Measurements from ENCODE around the gene CTXN1.

Gene CTXN1

DNA sequence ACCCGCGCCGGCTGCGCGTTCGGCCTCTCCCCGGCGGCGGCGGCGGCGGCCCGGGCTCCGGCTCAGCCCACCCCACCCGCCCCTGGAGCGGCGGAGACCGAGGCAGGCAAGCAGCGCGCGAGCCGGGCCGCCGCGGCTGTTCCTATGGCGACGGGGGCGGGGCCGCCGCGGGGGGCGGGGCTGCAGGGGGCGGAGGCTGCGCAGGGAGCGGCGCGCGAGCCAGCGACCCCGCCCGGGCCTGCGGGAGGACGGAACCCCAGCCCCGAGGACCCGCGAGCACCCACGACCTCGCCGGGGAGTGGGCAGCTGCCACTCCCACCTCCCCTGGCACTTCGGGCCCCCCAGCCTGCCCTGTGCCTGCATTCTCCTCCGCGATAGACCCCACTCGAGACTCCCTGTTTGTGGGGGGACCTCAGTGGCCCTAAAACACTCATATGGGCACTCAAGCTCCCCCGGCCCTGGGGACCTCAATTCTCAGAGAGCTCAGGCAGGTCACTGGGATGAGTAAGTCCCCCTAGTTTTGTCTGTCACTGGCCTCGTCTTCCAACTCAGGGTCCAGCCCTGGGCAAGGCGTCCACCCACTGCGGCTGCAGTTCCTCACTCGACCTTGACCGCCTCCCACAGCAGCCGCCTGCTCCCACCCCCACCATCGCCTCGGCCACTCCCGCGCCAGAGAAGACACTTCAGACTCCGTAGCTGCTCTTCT lies at the start of gene CTXN1:
Gene CTXN1 (minus strand): TSS at position 115 of the 706 bp plus-strand sequence. CDS start 597 bp downstream, outside the sequence.
- no peak for DNase-seq (ENCODE audit: extremely low read depth, low read depth)
- peak within 1 kb of the TSS; percentile 44 for H3K4me3 ChIP-seq (replicated peaks; ENCODE audit: low read depth, low read length)
- TF ChIP-seq, protein P1, sequence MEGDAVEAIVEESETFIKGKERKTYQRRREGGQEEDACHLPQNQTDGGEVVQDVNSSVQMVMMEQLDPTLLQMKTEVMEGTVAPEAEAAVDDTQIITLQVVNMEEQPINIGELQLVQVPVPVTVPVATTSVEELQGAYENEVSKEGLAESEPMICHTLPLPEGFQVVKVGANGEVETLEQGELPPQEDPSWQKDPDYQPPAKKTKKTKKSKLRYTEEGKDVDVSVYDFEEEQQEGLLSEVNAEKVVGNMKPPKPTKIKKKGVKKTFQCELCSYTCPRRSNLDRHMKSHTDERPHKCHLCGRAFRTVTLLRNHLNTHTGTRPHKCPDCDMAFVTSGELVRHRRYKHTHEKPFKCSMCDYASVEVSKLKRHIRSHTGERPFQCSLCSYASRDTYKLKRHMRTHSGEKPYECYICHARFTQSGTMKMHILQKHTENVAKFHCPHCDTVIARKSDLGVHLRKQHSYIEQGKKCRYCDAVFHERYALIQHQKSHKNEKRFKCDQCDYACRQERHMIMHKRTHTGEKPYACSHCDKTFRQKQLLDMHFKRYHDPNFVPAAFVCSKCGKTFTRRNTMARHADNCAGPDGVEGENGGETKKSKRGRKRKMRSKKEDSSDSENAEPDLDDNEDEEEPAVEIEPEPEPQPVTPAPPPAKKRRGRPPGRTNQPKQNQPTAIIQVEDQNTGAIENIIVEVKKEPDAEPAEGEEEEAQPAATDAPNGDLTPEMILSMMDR (IDR thresholded peaks at IDR 0.05; ENCODE audit: low read depth, low read length, missing control alignments), result no peak

DNA sequence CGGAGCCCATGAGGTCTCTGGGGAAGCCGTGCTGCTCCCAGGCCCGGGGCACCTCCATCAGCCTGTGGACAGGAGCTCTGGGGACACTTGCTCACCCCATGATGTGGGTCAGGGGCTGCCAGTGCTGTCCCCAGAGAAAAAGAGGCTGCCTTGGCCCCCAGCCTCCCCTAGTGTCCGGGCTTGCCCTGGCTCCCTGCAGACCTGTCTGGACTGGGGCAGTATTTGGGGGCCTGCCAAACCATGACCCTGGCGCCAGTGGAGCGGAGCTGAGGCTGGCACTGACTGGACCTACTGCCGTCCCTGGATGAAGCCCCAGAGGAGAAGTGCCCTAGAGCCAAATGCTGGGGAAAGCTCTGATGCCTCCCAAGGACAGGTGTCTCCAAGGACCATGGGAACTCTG lies 49.1 kb upstream of the CTXN1 start:
- TF ChIP-seq, protein P1 (IDR thresholded peaks at IDR 0.05; ENCODE audit: low read depth, low read length, missing control alignments), result no peak

DNA sequence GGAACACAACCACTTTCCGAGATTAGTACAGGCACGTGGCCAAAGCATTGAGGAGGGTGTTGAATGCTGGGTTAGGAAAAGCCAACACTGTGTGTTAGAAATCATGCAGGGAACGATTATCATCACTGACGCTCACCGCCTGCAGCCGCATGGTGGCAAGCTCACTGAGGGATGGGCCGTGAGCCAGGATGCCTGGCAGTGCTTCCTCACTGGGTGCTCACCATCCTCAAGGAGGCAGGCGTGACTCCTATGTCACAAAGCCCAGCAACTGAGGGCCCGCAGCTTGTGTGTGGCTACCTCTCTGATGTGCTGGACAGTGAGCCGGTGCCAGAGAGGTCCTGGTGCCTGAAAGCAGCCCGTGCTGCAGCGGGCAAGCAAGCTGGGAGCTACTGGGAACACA lies 47.9 kb upstream of the CTXN1 start:
- TF ChIP-seq, protein P1 (IDR thresholded peaks at IDR 0.05; ENCODE audit: low read depth, low read length, missing control alignments), result no peak
- no peak overlapping the region for H3K4me3 ChIP-seq (replicated peaks; ENCODE audit: low read depth, low read length)

More for the DNA sequence above, 49.1 kb upstream of the CTXN1 start:
- no peak overlapping the region for H3K4me3 ChIP-seq (replicated peaks; ENCODE audit: low read depth, low read length)
- DNase-seq (ENCODE audit: extremely low read depth, low read depth), result no peak

DNA sequence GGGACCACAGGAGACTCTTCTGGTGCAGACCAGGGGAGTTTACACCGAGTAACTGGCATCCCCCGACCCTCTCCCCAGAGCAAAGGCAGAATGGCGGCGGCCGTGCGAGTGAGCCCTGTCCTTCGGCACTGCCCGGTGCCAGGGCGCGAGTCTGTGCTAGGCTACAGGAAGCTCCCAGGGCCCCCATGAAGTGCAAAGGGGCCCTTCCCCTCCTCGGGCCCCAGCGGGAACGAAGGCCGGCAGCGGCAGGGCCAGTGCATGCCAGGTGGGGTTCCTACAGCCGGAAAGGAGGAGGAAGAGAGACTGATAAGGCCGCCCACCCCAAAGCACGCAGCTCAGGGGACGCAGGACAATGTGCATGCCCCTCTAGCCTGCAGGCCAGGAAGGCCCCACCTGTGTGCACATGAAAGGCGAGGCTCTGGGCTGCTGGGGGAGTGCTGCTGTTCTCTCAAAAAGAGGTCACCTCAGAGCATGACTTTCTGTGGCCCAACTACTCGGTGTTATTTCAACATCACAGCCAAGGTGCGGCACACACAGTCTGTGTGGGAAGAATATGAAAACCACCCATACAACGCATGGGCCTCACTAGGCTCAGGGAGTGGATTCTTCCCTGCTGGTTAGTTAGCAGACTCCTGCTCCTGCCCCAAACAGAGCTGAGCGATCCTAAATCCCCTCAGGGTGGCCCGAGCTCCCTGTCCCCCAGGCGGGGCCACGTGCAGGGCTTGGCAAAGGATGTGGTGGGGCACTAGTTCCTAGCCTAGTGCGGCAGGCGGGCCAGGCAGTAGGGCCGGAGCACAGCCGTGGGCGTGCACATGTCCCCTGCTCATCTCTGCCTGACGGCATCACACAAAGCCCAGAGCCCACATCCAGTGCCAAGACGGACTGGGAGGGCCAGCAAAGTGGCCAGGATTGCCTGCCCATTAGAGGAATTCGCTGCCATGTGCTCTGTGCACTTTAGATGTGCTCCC lies 45.9 kb upstream of the CTXN1 start:
- DNase-seq (ENCODE audit: extremely low read depth, low read depth), result no peak
- H3K4me3 ChIP-seq (replicated peaks; ENCODE audit: low read depth, low read length), result no peak overlapping the region
- TF ChIP-seq, protein P1 (IDR thresholded peaks at IDR 0.05; ENCODE audit: low read depth, low read length, missing control alignments), result no peak

More for the DNA sequence above, 47.9 kb upstream of the CTXN1 start:
- DNase-seq (ENCODE audit: extremely low read depth, low read depth), result no peak

DNA sequence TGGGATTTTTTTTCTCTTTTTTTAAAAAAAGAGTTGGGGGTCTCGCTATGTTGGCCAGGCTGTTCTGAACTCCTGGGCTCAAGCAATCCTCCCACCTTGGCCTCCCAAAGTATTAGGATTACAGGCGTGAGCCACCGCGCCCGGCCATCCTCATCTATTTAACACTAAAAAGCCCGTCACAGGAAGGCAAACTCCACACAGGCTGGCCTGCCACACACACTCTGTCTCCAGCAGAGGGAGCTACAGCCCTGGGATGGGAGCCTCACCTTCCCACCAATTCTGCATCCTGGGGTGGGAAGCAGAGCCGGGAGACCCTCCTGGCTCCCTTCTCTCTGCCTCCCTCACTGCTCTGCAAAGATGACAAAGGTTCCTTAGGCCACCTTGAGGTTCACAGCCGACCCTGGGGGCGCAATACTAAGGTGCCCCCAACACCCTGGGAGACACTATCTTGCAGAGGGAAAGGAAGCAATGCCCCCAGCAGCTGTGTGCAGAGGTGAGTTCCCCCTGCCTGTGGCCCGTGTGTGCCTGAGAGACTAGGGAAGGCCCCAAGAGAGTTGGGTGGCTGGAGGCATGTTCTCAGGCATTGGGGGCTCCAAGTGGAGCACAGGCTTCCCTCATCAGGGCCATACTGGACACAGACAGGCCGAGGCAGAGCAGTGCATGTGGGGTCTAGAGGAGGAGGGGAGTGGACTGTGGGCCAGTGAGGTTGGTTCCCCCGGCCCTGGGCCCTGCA lies 44.9 kb upstream of the CTXN1 start:
- H3K4me3 ChIP-seq (replicated peaks; ENCODE audit: low read depth, low read length), result no peak overlapping the region
- DNase-seq (ENCODE audit: extremely low read depth, low read depth), result no peak
- TF ChIP-seq, protein P1 (IDR thresholded peaks at IDR 0.05; ENCODE audit: low read depth, low read length, missing control alignments), result peak; percentile 90

DNA sequence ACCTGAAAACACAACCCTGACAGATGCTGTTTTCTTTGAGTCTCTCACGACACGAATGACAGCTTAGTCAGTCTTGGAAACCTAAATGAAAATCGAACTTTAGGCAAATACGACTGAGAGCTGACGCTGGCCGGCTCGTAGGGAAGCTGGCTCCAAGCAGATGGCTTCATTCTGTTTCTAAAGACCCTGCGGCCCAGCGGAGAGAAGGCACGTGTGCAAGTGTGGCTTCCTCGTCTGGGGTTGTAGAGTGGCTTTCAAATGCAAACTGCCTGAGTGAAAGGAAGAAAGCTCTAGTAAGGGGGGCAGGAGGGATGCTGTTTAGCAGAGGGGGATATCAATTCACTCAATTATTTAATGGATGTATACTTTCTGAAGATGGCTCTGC lies 43.6 kb upstream of the CTXN1 start:
- DNase-seq (ENCODE audit: extremely low read depth, low read depth), result no peak
- H3K4me3 ChIP-seq (replicated peaks; ENCODE audit: low read depth, low read length), result no peak overlapping the region
- TF ChIP-seq, protein P1 (IDR thresholded peaks at IDR 0.05; ENCODE audit: low read depth, low read length, missing control alignments), result no peak

Measured in HFF-Myc (cell line).